ENCODE results near the gene FOXF1.

The FOXF1 gene

DNA sequence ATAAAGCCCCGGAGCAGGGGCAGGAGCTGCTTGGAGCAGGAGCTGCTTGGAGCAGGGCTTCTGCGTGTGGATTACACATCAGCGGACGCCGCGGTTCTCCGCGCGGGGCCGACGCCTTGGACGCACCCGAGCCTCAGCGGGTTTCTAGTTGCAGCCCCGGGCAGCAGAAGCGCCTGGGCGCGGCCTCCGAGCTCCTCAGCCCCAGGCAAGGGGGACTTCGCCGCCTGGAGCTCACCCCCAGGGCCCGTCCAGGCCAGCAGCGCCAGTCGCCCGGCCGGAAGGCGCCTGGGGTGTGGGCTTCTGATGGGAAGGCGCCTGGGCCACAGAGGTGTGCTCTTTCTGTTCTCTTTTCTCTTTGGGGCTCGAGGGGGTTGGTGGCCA, 6.3 kb downstream of the FOXF1 start:
- peaks cover 8% of the 10 kb centered on the region for H3K27me3 ChIP-seq (ENCODE audit: control insufficient read depth, insufficient read depth, low read length)
- H3K4me3 ChIP-seq (ENCODE audit: low read depth, low read length), result no peak overlapping the region
- H3K36me3 ChIP-seq (ENCODE audit: control insufficient read depth, insufficient read depth, low read length), result no peaks in the 10 kb centered on the region
- H3K27ac ChIP-seq, result no peak overlapping the region
- H3K79me2 ChIP-seq, result no peaks in the 10 kb centered on the region
- no peaks in the 10 kb centered on the region for H3K9me3 ChIP-seq (ENCODE audit: control insufficient read depth, low read length)
- H3K4me2 ChIP-seq (ENCODE audit: low read length), result no peak overlapping the region
- no peak overlapping the region for H3K9ac ChIP-seq
- no peak overlapping the region for H2AFZ ChIP-seq
- TF ChIP-seq, protein P1, sequence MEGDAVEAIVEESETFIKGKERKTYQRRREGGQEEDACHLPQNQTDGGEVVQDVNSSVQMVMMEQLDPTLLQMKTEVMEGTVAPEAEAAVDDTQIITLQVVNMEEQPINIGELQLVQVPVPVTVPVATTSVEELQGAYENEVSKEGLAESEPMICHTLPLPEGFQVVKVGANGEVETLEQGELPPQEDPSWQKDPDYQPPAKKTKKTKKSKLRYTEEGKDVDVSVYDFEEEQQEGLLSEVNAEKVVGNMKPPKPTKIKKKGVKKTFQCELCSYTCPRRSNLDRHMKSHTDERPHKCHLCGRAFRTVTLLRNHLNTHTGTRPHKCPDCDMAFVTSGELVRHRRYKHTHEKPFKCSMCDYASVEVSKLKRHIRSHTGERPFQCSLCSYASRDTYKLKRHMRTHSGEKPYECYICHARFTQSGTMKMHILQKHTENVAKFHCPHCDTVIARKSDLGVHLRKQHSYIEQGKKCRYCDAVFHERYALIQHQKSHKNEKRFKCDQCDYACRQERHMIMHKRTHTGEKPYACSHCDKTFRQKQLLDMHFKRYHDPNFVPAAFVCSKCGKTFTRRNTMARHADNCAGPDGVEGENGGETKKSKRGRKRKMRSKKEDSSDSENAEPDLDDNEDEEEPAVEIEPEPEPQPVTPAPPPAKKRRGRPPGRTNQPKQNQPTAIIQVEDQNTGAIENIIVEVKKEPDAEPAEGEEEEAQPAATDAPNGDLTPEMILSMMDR (IDR thresholded peaks at IDR 0.05), result no peak
- H3K4me1 ChIP-seq, result no peaks in the 10 kb centered on the region

DNA sequence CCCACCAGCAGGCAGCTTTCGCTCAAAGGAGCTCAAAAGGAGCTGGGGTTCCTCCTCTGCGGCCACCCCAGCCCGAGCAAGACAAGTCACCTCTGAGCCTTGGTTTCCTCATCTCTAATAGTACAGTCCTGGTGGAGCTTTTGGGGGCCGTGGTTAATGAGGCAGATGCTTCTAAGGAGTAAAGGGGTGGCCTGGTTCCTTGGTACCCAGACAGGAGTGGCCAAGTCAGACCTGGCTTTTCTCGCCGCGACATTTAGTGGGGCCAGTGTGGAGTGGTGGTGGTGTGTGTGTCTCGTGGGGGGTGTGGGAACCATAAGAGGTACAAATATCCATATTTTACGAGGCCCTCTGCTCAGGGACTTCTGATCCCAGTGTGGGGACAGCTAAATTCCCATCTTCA, 6.7 kb downstream of the FOXF1 start:
- Histone ChIP-seq H3K4me3 (ENCODE audit: low read depth, low read length) (no peak overlapping the region), H3K4me2 (ENCODE audit: low read length) (no peak overlapping the region), H2AFZ (no peak overlapping the region), H3K4me1 (no peaks in the 10 kb centered on the region), H3K36me3 (ENCODE audit: control insufficient read depth, insufficient read depth, low read length) (no peaks in the 10 kb centered on the region), H3K9me3 (ENCODE audit: control insufficient read depth, low read length) (no peaks in the 10 kb centered on the region), H3K27me3 (ENCODE audit: control insufficient read depth, insufficient read depth, low read length) (peaks cover 8% of the 10 kb centered on the region), H3K9ac (no peak overlapping the region), H3K79me2 (no peaks in the 10 kb centered on the region), H3K27ac (no peak overlapping the region)
- TF ChIP-seq, protein P1 (IDR thresholded peaks at IDR 0.05), result no peak

DNA sequence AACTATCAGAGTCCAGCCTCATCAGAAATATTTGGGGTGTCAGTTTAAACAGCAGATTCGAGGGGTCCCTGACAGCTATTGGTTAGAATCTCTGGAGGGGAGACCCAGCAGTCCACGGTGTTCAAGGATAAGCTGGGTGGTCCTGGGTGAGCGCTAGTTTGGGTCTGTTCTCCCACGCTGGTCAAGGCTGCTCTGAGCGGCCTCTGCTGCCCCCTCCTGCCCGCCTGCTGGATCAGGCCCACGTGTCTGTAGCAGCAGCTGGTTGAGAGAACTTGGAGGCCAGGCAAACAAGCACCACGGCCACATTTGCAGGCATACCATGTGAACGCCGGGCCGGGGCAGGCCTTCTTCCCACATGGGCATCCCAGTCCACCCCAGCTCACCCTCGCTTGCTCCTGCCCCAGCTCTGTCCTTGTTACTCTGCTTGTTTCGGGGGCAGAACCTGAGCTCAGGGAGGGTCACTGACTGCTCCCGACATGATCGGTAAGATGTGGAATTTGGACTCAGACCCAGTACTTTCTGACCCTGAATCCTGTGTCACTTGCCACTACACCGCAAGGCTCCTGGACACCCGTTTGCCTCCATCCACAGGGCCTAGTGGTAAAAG, 7.4 kb downstream of the FOXF1 start:
- no peak overlapping the region for H3K27ac ChIP-seq
- TF ChIP-seq, protein P1 (IDR thresholded peaks at IDR 0.05), result peak; percentile 50

DNA sequence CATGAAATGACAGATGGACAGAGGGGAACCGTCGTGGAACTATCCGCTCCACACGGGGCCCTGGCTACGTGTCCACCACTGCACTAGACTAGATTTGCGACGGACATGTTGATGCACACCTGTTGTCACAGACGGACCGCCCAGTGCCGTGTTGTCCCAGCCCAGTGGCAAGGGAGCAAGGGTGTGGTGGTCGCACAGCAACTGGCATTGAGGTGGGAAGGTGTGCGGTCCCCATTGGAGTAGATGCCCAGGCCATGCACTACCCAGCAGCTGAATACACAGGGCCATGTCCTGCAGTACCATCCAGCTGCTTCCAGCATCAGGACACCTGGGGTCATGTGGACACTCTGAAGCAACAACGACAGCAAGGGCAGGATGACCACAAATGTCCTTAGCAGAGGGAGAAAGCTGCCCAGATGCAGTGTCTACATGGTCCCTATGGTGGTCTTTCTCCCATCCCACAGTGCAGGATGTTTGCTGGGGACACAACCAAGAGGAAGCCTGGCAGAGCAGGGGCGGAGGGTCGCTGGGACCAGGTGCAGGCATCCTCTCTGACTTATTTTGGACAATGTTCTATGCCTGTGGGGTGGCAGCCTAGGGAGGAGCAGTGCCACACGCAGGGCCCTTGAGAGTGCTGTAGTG, 8.8 kb downstream of the FOXF1 start:
- Histone ChIP-seq H3K4me2 (ENCODE audit: low read length) (no peak overlapping the region), H3K27ac (no peak overlapping the region), H3K4me3 (ENCODE audit: low read depth, low read length) (no peak overlapping the region), H3K36me3 (ENCODE audit: control insufficient read depth, insufficient read depth, low read length) (no peaks in the 10 kb centered on the region), H3K9ac (no peak overlapping the region), H3K4me1 (no peaks in the 10 kb centered on the region), H2AFZ (no peak overlapping the region), H3K79me2 (no peaks in the 10 kb centered on the region), H3K9me3 (ENCODE audit: control insufficient read depth, low read length) (no peaks in the 10 kb centered on the region), H3K27me3 (ENCODE audit: control insufficient read depth, insufficient read depth, low read length) (peaks cover 8% of the 10 kb centered on the region)
- TF ChIP-seq, protein P1 (IDR thresholded peaks at IDR 0.05), result no peak

More for the DNA sequence above, 7.4 kb downstream of the FOXF1 start:
- Histone ChIP-seq H3K4me3 (ENCODE audit: low read depth, low read length) (no peak overlapping the region), H3K79me2 (no peaks in the 10 kb centered on the region), H3K4me2 (ENCODE audit: low read length) (no peak overlapping the region), H3K9me3 (ENCODE audit: control insufficient read depth, low read length) (no peaks in the 10 kb centered on the region), H3K4me1 (no peaks in the 10 kb centered on the region), H3K27me3 (ENCODE audit: control insufficient read depth, insufficient read depth, low read length) (peaks cover 8% of the 10 kb centered on the region), H3K36me3 (ENCODE audit: control insufficient read depth, insufficient read depth, low read length) (no peaks in the 10 kb centered on the region), H3K9ac (no peak overlapping the region), H2AFZ (no peak overlapping the region)

Data from parathyroid adenoma (tissue), 2 donors.